ENCODE results near the gene ATP2A1.

The ATP2A1 gene

DNA sequence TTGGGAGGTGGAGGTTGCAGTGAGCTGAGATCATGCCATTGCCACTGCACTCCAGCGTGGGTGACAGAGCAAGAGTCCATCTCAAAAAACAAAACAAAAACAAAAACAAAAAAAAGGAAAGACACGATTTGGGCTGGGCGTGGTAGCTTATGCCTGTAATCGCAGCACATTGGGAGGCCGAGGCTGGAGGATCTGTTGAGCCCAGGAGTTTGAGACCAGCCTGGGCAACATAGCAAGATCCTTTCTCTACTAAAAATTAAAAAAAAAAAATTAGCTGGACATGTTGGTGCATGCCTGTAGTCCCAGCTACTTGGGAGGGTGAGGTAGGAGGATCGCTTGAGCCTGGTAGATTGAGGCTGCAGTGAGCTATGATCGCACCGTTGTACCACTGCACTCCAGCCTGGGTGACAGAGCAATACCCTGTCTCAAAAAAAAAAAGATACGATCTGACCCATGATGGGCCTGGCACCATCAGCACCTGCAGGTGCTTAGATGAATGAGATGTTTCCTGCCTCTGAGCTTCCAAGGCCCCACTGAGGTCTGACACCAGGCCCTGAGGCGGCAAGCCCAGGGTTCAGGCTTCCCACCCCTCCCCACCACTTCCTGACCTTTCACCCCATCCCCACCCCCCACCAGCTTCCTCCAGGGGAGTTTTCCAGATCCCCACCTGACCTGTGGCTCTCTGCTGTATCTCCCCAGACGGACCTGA lies 21.7 kb downstream of the ATP2A1 start:
- TF ChIP-seq, protein P1, sequence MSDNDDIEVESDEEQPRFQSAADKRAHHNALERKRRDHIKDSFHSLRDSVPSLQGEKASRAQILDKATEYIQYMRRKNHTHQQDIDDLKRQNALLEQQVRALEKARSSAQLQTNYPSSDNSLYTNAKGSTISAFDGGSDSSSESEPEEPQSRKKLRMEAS (IDR thresholded peaks at IDR 0.05; ENCODE audit: low read depth, low read length), result no peak
- TF ChIP-seq POLR2A (IDR thresholded peaks at IDR 0.05; ENCODE audit: extremely low read depth, insufficient read length) (no peak), MYC (IDR thresholded peaks at IDR 0.05; ENCODE audit: low read depth, low read length) (no peak)
- TF ChIP-seq, protein P2, sequence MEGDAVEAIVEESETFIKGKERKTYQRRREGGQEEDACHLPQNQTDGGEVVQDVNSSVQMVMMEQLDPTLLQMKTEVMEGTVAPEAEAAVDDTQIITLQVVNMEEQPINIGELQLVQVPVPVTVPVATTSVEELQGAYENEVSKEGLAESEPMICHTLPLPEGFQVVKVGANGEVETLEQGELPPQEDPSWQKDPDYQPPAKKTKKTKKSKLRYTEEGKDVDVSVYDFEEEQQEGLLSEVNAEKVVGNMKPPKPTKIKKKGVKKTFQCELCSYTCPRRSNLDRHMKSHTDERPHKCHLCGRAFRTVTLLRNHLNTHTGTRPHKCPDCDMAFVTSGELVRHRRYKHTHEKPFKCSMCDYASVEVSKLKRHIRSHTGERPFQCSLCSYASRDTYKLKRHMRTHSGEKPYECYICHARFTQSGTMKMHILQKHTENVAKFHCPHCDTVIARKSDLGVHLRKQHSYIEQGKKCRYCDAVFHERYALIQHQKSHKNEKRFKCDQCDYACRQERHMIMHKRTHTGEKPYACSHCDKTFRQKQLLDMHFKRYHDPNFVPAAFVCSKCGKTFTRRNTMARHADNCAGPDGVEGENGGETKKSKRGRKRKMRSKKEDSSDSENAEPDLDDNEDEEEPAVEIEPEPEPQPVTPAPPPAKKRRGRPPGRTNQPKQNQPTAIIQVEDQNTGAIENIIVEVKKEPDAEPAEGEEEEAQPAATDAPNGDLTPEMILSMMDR (IDR thresholded peaks at IDR 0.05; ENCODE audit: low read depth, low read length), result no peak
- DNase-seq (ENCODE audit: low read depth), result no peak

DNA sequence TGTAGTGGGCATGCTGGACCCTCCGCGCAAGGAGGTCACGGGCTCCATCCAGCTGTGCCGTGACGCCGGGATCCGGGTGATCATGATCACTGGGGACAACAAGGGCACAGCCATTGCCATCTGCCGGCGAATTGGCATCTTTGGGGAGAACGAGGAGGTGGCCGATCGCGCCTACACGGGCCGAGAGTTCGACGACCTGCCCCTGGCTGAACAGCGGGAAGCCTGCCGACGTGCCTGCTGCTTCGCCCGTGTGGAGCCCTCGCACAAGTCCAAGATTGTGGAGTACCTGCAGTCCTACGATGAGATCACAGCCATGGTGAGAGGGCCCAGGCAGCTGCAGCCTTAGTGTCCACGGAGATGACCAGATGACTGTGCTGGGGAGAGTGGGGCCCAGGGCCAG lies 22.3 kb downstream of the ATP2A1 start:
- no peak for DNase-seq (ENCODE audit: low read depth)
- H3K4me3 ChIP-seq (ENCODE audit: low read depth, low read length), result no peak overlapping the region
- TF ChIP-seq POLR2A (IDR thresholded peaks at IDR 0.05; ENCODE audit: extremely low read depth, insufficient read length), result no peak
- TF ChIP-seq MYC (IDR thresholded peaks at IDR 0.05; ENCODE audit: low read depth, low read length), result no peak
- TF ChIP-seq, protein P2 (IDR thresholded peaks at IDR 0.05; ENCODE audit: low read depth, low read length), result no peak
- TF ChIP-seq, protein P1 (IDR thresholded peaks at IDR 0.05; ENCODE audit: low read depth, low read length), result no peak

More for the DNA sequence above, 21.7 kb downstream of the ATP2A1 start:
- H3K4me3 ChIP-seq (ENCODE audit: low read depth, low read length), result no peak overlapping the region

DNA sequence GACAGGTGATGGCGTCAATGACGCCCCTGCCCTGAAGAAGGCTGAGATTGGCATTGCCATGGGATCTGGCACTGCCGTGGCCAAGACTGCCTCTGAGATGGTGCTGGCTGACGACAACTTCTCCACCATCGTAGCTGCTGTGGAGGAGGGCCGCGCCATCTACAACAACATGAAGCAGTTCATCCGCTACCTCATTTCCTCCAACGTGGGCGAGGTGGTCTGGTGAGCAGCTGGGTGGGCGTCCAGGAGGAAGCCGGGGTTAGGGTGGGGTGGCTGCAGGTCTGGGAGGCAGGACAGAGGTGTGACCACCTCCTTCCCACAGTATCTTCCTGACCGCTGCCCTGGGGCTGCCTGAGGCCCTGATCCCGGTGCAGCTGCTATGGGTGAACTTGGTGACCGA lies 23.6 kb downstream of the ATP2A1 start:
- H3K4me3 ChIP-seq (ENCODE audit: low read depth, low read length), result no peak overlapping the region
- TF ChIP-seq, protein P2 (IDR thresholded peaks at IDR 0.05; ENCODE audit: low read depth, low read length), result no peak
- no peak for DNase-seq (ENCODE audit: low read depth)

DNA sequence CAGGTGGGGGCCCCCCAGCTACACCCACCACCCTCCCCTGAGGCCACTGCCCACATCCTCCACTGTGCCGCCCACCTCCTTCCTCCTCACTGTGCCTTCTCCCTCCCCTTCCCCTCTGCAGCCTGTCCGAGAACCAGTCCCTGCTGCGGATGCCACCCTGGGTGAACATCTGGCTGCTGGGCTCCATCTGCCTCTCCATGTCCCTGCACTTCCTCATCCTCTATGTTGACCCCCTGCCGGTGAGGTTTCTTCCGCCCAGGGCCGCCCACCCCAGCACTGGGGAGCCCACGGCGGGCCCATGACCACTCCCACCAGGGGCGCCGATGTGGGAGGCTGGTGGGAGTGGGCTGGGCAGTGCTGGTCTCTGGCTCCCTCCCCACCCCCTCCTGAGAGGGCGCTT lies 24.6 kb downstream of the ATP2A1 start:
- TF ChIP-seq, protein P1 (IDR thresholded peaks at IDR 0.05; ENCODE audit: low read depth, low read length), result no peak
- TF ChIP-seq MYC (IDR thresholded peaks at IDR 0.05; ENCODE audit: low read depth, low read length), result no peak
- TF ChIP-seq, protein P2 (IDR thresholded peaks at IDR 0.05; ENCODE audit: low read depth, low read length), result no peak
- no peak for TF ChIP-seq POLR2A (IDR thresholded peaks at IDR 0.05; ENCODE audit: extremely low read depth, insufficient read length)
- peak; percentile 68 for DNase-seq (ENCODE audit: low read depth)
- H3K4me3 ChIP-seq (ENCODE audit: low read depth, low read length), result no peak overlapping the region

DNA sequence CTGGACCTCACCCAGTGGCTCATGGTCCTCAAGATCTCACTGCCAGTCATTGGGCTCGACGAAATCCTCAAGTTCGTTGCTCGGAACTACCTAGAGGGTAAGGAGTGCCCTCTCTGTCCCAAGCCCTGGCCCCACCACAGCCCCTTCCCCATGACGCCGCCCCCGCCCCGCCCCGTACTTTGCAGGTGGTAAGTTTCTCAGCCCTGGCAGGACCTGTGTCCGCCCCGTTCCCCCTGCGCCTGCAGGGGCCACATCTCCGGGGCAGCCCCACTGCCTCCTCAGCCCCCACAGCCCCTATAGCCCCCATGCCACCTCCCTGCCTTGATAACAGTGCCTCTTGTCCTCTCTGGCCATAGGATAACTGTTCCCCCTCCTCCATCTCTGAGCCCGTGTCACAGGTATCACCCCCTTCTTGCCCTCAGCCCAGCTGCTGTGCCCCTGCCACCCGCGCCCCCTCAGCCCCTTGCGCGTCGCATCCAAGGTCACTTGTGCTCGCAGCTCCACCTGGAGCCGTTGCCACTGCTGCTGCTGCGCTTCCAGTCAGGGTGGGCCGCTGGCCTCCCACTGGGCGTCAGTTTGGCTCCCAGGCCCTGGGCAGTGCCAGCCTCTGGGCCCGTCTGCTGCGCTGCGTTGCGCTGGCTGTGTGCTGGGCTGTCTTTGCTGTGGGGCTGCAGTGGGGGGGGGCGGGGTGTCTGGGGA lies 25.2 kb downstream of the ATP2A1 start:
- H3K4me3 ChIP-seq (ENCODE audit: low read depth, low read length), result no peak overlapping the region
- TF ChIP-seq, protein P1 (IDR thresholded peaks at IDR 0.05; ENCODE audit: low read depth, low read length), result no peak
- TF ChIP-seq, protein P2 (IDR thresholded peaks at IDR 0.05; ENCODE audit: low read depth, low read length), result no peak
- no peak for TF ChIP-seq MYC (IDR thresholded peaks at IDR 0.05; ENCODE audit: low read depth, low read length)
- no peak for TF ChIP-seq POLR2A (IDR thresholded peaks at IDR 0.05; ENCODE audit: extremely low read depth, insufficient read length)
- no peak for DNase-seq (ENCODE audit: low read depth)
